Measurements from ENCODE around the gene TMC4.

TMC4 gene

DNA sequence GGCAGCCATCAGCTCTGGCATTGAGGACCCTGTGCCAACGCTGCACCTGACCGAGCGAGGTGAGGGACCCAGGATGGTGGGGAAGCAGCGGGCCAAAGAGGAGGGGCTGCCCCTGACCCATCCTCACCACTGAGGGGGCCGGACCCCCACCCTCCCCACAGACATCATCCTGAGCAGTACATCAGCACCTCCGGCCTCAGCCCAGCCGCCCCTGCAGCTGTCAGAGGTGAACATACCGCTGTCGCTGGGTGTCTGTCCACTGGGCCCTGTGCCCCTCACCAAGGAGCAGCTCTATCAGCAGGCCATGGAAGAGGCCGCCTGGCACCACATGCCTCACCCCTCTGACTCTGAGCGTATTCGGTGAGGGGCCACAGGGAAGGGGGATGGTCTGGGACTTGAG lies 20.7 kb downstream of the TMC4 start:
- DNase-seq: no peak

DNA sequence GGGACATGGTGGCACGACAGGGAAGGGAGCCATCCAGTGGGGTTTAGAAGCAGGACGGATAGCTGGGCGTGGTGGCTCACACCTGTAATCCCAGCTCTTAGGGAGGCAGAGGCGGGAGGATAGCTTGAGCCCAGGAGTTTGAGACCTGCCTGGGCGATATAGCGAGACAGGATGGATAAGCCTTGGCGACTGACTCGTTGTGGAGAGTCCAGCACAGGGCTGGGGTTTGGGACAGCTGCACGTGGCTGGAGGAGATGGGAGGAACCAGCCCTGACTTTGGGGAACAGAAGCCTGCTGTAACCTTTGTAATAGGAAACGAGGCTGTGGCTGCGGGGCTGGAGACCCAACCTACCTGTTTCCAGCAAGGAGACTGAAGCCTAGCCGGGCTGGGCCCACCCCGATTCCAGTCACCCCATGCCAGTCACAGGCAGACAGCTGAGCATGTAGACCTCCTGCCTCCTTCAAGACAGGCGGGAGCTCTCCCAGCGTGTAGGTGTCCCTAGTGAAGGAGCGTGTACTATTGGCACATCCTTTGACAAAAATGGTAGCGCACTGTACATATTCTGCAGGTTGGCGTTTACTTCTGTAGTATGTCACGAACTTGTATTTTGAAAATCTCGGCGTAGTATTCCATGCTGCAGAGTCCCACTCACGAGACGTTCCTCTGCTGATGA lies 21.5 kb downstream of the TMC4 start:
- DNase-seq: no peak

DNA sequence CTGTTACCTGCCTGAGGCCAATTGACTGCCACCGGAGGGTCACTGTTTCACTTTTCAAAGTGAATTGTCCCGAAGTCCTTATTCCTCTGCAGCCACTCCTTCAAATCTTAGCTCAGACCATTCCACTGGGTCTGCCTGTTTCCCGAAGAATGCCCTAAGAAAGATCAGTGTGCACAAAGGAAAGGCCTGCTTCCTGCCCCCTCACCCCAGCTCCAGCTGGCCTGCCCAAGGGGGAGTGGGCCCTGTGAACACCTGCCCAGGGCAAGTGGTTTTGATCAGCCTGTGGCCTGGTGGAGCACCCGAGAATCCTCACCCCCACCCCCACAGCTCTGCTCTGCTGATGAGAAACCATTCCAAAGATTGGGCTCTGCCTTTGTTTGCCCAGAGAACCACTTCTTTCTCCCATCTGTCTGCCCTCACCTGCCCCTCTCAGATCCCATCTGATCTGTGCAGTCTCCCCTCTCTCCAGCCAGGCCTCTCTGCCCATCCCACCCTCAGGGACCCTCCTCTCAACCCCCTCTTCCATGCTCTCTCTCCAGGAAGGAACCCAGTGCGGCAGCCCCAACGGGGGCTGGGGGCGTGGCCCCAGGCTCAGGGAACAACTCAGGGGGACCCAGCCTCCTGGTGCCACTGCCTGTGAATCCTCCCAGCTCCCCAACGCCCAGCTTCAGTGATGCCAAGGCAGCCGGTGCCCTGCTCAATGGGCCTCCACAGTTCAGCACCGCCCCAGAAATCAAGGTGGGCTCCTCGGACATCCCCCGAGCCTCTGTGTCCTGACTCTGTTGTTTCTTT lies 23.7 kb downstream of the TMC4 start:
- DNase-seq: no peak

DNA sequence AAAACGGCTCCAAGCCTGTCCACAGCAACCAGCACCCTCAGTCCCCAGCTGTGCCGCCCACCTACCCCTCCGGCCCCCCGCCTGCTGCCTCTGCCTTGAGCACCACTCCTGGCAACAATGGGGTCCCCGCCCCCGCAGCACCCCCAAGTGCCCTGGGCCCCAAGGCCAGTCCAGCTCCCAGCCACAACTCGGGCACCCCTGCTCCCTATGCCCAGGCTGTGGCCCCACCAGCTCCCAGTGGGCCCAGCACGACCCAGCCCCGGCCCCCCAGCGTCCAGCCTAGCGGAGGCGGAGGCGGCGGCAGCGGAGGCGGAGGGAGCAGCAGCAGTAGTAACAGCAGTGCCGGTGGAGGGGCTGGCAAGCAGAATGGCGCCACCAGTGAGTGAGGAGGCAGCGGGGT lies 24.8 kb downstream of the TMC4 start:
- DNase-seq: no peak

GRCh38 chr19:54147676-54148075 lies 25.3 kb downstream of the TMC4 start:
- no peak for DNase-seq

GRCh38 chr19:54145541-54146158 lies 27.3 kb downstream of the TMC4 start:
- no peak for DNase-seq

DNA sequence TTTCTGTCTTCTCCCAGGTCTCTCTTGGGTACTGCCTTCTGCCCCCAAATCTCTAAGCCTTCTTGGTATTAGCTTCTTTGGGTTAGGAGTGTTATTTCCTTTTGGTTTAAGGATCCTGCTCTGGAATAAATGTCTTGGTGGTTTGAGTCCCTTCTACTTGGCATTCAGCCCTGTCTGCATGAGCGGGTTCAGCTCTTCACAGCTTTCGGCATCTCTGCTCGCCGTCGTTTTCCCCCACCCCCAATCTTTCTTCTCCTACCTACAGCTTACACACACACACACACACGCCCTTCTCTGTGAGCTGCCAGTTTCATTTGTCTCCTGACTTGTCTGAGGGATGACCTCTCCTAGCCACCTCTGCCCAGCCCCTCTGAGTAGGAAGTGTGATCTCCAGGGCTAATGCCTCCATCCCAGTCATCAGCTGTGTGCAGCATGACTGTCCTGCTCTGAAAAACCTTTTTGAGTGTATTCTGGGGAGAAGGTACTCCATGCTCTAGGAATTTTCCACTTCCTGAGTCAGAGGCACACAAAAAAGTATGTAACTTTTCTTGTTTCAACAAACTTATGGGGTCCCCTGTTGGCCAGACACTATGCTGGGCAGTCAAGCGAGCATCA lies 30.7 kb downstream of the TMC4 start:
- DNase-seq: no peak

DNA sequence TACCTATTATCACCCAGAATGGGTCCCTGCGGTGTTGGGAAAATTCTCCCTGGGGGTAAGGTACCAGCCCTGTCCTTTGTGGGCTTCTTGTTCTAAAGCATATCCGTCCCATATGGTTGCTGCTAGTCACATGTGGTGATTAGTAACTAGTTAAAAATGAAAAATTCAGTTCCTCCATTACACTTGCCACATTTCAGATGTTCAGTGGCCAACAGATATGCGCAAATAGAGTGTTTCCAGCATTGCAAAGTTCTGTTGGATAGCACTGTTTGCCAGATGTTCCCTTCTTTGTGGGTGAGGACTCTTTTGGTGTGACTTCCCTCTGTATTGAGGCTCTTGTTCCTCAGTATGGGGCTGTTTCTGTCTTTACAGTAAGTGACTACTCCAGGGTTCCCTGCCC lies 31.6 kb downstream of the TMC4 start:
- DNase-seq: no peak

GRCh38 chr19:54138489-54139256 lies 34.3 kb downstream of the TMC4 start:
- DNase-seq: no peak

DNA sequence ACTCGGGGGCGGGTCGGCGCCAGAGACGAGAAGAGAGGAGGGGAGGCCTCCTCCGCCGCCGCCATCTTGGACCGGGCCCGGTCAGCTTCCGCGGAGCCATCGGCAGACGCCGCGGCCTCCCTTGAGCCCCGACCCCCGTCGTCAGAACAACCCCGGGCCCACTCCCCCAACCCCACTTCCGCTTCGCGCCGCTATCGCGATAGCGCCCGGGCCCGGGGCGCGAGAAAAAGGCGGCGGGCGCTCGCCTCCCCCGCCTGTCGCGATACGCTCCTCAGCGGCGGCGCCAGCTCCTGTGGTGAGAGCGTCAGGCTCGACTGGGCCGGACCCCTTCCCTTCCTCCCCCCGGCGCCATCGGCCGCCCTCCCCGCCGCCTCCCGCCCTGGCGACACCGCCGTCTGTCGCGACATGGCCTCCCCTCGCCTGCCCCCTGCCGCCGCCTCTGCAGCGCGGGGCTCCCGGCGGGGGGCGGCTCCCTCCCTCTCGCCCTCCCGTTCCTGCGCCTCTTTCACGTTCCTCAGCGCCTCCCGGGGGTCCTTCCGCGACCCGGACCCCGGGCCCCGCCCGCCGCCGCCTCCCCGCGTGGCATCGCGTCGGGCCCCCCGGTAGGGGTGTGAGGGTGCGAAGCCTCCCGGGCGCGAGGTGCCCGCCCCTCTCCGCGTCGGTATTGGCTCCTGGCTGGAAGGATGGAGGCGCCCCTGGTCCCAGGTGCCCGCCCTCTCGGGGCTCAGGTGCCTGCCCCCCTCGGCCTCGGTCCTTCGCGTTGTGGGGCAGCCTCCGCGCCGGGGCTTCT lies 35.1 kb downstream of the TMC4 start, which contains the start of gene CNOT3:
TSS of gene CNOT3 (plus strand) at position 64 of the 790 bp plus-strand sequence. CDS start 5,217 bp downstream, outside the sequence.
- DNase-seq: no peak

- DNase-seq: peak; percentile 100
These were observed 35.9 kb downstream of the TMC4 start for GRCh38 chr19:54136864-54137698.

DNA sequence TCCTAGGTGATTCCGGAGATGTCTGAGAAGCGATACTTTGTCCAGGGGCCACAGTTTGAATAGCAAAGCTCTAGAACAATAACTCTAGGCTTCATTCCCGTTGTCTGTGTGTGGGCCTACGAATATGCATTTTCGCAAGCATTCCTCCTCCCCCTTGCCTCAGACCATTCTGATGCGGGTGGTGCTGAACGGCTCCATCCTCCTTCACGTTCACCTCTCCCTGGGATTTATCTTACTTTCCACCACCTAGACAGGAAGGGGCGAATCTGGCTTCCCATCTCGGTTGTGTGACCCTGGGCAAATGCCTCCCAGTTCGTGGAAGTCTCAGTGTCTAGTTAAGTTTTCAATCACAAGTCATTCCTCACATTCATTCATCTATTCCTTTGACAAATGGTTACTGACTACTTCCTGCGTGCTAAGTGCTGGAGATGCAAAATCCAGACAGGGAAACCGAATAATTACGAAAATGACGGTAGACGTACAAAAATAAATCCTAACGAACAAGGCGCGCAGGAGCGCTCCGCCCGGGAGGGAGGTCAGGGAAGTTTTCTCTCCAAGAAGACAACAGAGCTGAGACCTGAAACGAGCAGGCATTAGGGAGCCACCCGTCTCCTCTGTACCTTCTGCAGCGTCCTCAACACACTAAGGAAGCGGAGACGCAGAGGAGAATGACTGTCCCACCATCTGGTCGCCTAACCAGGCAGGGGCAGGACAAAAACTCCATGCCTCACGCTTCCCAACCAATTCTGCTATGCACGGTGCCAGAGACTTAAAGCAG lies 36.7 kb downstream of the TMC4 start:
- DNase-seq: no peak

DNA sequence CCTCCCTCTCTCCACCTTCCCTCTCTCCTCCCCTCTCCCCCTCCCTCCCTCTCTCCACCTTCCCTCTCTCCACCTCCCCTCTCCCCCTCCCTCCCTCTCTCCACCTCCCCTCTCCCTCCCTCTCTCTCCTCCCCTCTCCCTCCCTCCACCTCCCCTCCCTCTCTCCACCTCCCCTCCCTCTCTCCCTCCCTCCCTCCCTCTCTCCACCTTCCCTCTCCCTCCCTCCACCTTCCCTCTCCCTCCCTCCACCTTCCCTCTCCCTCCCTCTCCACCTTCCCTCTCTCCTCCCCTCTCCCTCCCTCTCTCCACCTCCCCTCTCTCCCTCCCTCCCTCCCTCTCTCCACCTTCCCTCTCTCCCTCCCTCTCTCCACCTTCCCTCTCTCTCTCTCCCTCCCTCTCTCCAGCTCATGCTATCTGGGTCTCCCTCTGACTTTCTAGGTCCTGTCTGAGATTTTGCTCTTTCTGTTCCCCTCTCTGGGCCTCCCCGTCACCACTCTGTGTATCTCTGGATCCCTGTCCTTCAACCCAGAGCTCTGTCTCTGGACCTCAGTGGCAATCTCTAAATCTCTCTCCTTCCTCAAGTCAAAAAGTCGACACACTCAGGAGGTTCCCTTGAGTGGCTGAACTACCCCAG lies 38.9 kb downstream of the TMC4 start:
- no peak for DNase-seq

DNA sequence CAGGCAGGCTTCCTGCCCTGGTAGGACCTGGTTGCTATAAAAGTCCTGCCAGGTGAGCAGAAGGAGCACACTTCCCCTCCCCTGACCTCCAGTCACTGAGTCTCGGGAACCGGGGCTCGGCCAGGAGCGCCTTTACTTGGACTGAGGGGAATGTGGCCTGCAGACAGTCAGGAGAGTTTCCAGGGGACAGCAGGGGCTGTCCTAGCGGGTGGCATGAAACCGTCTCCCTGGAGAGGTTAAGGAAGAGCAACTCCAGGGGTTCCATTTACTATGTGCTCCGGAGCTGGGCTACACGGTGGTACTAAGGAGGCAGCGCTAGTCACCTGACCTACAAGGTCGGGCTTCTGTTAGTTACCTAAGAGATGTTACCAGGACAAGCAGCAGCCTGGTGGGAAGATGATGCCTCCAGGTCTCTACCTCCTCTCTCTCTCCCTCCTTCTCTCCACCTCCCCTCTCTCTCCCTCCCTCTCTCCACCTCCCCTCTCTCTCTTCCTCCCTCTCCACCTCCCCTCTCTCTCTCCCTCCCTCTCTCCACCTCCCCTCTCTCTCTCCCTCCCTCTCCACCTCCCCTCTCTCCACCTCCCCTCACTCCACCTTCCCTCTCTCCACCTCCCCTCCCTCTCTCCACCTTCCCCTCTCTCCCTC lies 39.5 kb downstream of the TMC4 start:
- DNase-seq: no peak

DNA sequence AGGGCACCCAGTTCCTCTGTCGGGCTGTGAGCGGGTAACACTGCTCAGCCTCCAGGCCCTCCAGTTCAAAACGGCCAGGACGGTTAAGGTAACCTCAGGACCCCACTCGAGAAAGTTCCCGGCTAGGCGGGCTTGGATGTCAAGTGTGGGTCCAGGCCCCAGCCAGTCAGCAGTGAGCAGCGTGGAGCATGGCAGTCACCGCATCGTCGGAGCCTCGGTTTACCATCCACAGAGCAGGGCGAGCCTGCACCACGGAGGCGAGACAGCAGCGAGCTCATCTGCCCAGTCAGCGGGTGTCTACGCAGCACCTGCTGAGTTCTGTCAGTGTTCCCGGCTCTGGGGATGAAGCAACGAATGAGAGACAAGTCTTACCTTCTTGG lies 43.4 kb downstream of the TMC4 start:
- DNase-seq: no peak

- DNase-seq: no peak
These were observed 44.0 kb downstream of the TMC4 start for GRCh38 chr19:54128796-54129616.

DNA sequence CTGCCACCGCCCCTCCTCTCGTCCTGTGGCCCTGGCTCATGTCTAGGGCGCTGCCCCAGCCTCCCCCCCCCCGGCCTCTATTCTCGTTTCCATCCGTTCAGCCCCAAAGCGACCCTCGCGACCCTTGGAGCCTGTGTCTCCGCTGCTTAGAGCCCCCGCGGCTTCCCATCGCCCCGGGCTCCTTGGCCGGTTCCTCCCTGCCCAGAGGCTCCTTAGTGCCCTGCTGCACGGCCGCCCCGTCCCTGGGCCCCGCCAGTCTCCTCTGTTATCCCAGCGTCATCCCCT lies 44.6 kb downstream of the TMC4 start:
- DNase-seq: no peak

DNA sequence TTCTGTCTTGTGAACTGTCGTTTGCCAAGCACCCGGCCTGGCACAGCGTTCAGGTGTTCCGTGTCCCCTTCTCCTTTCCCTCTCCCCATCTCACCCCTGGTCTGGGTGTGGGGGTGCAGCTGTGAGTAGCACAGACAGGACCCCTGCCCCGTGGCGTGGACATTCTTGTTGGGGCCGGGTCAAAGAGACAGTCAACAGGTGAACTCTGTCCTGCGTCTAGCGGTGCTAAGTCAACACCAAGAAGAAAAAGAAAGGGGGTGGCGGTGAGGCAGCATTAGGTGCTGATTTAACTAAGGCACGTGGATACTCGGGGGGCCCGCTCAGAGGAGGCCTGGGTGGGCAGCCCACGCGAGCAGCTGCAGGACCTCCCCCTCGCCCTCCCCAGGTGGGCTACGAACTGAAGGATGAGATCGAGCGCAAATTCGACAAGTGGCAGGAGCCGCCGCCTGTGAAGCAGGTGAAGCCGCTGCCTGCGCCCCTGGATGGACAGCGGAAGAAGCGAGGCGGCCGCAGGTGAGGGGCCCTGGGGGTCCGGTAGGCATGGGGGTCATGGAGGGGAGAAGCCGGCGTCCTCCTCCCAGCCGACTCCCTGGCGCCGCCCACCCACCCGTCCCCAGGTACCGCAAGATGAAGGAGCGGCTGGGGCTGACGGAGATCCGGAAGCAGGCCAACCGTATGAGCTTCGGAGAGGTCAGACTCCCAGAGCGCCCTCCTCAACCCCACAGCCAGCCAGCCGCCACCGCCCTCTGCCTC lies 45.1 kb downstream of the TMC4 start:
- DNase-seq: no peak

Data from NCI-H226 (cell line).